Stimulated activated naive B cell treated with anti-CD40 and anti-IgM and Interleukin-4, amounts not matched to agents 10 μg/mL and 1 μg/mL and 100 μg/mL, for 72 hours (primary cell): ENCODE measurements around the gene SNRPN.
"Not testable (repeated sequence)": the region's sequence is repeated elsewhere in the genome, so short reads cannot be mapped to it uniquely, and the experiment has no call there.

ENCODE experiments used
- ATAC-seq, 2 donors: fragments of 150-1000 bp; cut with Tn5 transposase; replicated peaks; 2 replicates each; pipeline ENCODE4 v1.10.0; 2021; ENCODE audit warnings: moderate library complexity in 1 of 2
- DNase-seq: peaks from one replicate; pipeline ENCODE4 v3.0.0; 2021
- H3K27ac Mint-ChIP-seq: one replicate; pipeline ENCODE4 v1.8.0; 2022; ENCODE audit warnings: mild to moderate bottlenecking, mixed read lengths
- H3K27me3 Mint-ChIP-seq, 2 donors: one replicate each; pipeline ENCODE4 v1.8.0; 2022; ENCODE audit warnings: mixed read lengths in 2 of 2
- H3K36me3 Mint-ChIP-seq, 2 donors: one replicate each; pipeline ENCODE4 v1.8.0; 2022; ENCODE audit warnings: mixed read lengths in 2 of 2, mild to moderate bottlenecking in 1 of 2
- H3K4me1 Mint-ChIP-seq, 2 donors: one replicate each; pipeline ENCODE4 v1.8.0; 2022; ENCODE audit warnings: mixed read lengths in 2 of 2, mild to moderate bottlenecking in 1 of 2
- H3K4me3 Mint-ChIP-seq, 2 donors: one replicate each; pipeline ENCODE4 v1.8.0; 2022; ENCODE audit warnings: mild to moderate bottlenecking in 2 of 2, mixed read lengths in 2 of 2, moderate library complexity in 1 of 2
- H3K9me3 Mint-ChIP-seq, 2 donors: one replicate each; pipeline ENCODE4 v1.8.0; 2022; ENCODE audit warnings: mixed read lengths in 2 of 2, mild to moderate bottlenecking in 1 of 2

Gene SNRPN

DNA sequence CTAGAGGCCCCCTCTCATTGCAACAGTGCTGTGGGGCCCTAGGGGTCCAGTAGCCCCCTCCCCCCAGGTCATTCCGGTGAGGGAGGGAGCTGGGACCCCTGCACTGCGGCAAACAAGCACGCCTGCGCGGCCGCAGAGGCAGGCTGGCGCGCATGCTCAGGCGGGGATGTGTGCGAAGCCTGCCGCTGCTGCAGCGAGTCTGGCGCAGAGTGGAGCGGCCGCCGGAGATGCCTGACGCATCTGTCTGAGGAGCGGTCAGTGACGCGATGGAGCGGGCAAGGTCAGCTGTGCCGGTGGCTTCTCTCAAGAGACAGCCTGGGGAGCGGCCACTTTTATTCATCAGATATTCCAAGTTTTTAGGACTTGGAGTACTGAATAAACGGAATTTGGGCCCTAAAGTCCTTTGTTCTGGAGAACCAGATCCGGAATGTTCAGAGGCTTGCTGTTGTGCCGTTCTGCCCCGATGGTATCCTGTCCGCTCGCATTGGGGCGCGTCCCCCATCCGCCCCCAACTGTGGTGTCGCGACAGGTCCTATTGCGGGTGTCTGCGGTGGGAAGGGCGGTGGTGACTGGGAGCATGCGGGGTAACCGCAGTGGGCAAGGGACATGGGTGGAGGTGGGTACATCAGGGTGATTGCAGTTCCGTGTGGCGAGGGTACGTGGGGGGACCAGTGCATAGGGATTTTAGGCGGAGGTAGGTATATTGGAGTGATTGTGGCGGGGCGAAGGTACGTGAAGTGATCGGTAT lies at the start of gene SNRPN, which contains the start of gene SNURF:
TSS of gene SNRPN (plus strand) at position 205 of the 748 bp plus-strand sequence. CDS start 19,467 bp downstream, outside the sequence.
TSS of gene SNURF (plus strand) at position 205 of the 748 bp plus-strand sequence. CDS start at position 267, 62 bp downstream.
- no peaks in the 10 kb centered on the region for H3K27me3 Mint-ChIP-seq
- ATAC-seq (peak; percentile 67 to 74), DNase-seq (peak; percentile 46)
- H3K4me1 Mint-ChIP-seq = peaks cover 0 to 6% of the 10 kb centered on the region in 2 donors
- H3K9me3 Mint-ChIP-seq = peaks cover 2 to 5% of the 10 kb centered on the region in 2 donors
- peak within 1 kb of the TSS; percentile 98 for H3K27ac Mint-ChIP-seq
- H3K4me3 Mint-ChIP-seq = peak within 1 kb of the TSS; percentile 97 to 99
- H3K36me3 Mint-ChIP-seq = peaks cover 2 to 3% of the 10 kb centered on the region in 2 donors

DNA sequence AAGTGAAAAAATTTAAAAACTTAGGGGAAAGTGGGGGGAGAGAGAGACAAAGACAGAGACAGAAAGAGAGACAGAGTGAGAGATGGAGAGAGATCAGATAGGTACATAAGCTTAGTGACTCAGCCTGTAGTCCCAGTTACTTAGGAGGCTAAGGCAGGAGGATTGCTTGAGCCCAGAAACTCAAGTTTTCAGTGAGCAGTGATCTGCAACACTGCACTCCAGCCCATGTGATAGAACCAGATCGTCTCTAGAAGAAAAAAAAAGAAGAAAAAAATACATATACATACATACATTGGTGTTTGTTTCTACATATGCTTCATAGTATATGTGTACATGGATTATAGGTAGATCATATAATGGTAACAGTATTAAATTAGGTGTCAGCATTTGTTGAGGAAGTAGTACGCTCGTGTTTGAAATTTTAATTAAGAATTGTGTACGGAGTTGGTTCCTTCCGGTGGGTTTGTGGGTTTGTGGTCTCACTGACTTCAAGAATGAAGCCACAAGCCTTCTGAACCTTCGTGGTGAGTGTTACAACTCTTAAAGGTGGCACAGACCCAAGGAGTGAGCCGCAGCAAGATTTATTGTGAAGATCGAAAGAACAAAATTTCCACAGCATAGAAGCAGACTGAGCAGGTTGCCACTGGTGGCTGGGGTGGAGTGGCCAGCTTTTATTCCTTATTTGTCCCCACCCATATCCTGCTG lies 38.3 kb upstream of the SNRPN start:
- H3K4me3 Mint-ChIP-seq = peak overlapping the region in 1 of 2 donors; percentile 8
- H3K9me3 Mint-ChIP-seq = peaks cover 16 to 20% of the 10 kb centered on the region in 2 donors
- no peak for DNase-seq
- no peaks in the 10 kb centered on the region for H3K27me3 Mint-ChIP-seq
- H3K4me1 Mint-ChIP-seq = peaks cover 3 to 10% of the 10 kb centered on the region in 2 donors
- peak in 1 of 2 donors; percentile 23 for ATAC-seq
- peaks cover 0 to 2% of the 10 kb centered on the region in 2 donors for H3K36me3 Mint-ChIP-seq
- no peak overlapping the region for H3K27ac Mint-ChIP-seq

DNA sequence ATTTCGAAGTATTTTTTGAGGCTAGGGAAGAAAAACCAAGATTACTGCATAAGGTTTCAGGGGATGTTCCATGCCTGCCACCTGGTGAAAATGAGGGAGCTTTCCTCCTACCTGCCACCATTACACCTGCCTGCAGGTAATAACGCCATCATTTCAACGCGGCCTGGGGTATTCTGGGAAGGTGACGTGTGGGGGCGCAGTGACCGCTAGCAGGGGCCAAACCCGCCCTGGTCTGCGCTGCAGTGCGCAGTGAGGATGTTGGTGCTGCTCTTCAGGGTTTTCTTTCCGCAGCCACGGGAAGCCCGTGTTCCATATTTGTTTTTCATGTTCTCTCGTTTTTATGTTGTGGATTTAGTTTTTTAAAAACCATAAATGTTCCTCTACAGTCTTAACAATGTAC lies 37.4 kb upstream of the SNRPN start:
- ATAC-seq = no peak
- no peak overlapping the region for H3K4me3 Mint-ChIP-seq
- no peak for DNase-seq
- no peak overlapping the region for H3K27ac Mint-ChIP-seq
- no peaks in the 10 kb centered on the region for H3K27me3 Mint-ChIP-seq
- peaks cover 3 to 10% of the 10 kb centered on the region in 2 donors for H3K4me1 Mint-ChIP-seq
- peaks cover 0 to 2% of the 10 kb centered on the region in 2 donors for H3K36me3 Mint-ChIP-seq
- peaks cover 16 to 20% of the 10 kb centered on the region in 2 donors for H3K9me3 Mint-ChIP-seq

DNA sequence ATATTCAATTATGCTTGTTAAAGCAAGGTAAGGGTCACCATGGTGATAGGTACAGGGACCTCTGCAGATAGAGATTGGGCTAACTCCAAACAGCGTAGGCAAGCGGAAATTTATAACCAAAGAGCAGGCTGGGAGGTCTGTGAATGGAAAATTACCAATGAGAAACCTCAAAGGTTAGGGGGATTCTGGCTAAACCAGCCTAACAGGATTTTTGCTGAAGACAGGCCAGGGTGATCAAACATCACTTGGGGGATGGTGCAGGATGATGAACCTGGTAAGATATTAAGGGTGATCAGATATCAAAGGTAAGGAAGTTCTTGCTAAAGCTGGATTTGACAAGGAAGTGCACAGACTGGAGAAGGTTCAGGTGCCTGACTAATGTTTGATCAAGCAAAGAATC lies 35.3 kb upstream of the SNRPN start:
- no peaks in the 10 kb centered on the region for H3K27me3 Mint-ChIP-seq
- no peak overlapping the region for H3K27ac Mint-ChIP-seq
- DNase-seq = no peak
- ATAC-seq = no peak
- H3K4me3 Mint-ChIP-seq = no peak overlapping the region
- H3K36me3 Mint-ChIP-seq = peaks cover 0 to 2% of the 10 kb centered on the region in 2 donors
- H3K4me1 Mint-ChIP-seq = peaks cover 3 to 10% of the 10 kb centered on the region in 2 donors
- peaks cover 14 to 20% of the 10 kb centered on the region in 2 donors for H3K9me3 Mint-ChIP-seq

DNA sequence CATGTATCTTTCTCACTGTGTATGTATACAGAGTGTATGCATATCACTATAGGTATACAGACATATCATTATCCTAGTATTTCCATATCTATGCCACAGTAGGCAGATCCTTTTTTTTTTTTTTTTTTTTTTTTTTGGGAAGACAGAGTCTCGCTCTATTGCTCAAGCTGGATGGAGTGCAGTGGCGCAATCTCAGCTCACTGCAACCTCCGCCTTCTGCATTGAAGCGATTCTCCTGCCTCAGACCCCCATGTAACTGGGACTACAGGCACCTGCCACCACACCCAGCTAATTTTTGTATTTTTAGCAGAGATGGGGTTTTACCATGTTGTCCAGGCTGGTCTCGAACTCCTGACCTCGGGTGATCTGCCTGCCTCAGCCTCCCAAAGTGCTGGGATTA lies 32.0 kb upstream of the SNRPN start:
- not testable (repeated sequence) for H3K36me3 Mint-ChIP-seq, H3K4me3 Mint-ChIP-seq, H3K27ac Mint-ChIP-seq, H3K27me3 Mint-ChIP-seq, H3K4me1 Mint-ChIP-seq, DNase-seq, H3K9me3 Mint-ChIP-seq, ATAC-seq

DNA sequence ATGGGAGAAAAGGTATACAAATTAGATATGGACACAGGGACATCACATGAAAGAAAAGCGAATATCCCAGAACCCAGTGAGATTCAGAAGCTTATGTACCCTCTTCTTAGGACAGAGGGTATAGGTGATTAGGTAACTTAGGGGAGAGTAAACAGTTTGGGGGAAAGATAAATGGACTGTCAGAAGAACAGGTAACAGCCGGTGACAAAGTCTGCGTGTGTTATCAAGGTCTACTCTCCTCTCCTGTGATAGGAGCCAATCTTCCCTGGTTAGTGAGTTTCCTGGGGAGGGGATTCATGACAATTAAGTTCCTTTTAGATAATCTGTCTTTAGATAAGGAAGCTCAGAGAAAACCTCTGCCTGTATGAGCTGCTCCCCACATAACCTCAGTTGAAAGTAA lies 30.6 kb upstream of the SNRPN start:
- ATAC-seq (no peak), DNase-seq (no peak)
- no peak overlapping the region for H3K4me3 Mint-ChIP-seq
- H3K27ac Mint-ChIP-seq = no peak overlapping the region
- no peaks in the 10 kb centered on the region for H3K36me3 Mint-ChIP-seq
- no peaks in the 10 kb centered on the region for H3K27me3 Mint-ChIP-seq
- H3K4me1 Mint-ChIP-seq = no peaks in the 10 kb centered on the region
- H3K9me3 Mint-ChIP-seq = peaks cover 9 to 11% of the 10 kb centered on the region in 2 donors

DNA sequence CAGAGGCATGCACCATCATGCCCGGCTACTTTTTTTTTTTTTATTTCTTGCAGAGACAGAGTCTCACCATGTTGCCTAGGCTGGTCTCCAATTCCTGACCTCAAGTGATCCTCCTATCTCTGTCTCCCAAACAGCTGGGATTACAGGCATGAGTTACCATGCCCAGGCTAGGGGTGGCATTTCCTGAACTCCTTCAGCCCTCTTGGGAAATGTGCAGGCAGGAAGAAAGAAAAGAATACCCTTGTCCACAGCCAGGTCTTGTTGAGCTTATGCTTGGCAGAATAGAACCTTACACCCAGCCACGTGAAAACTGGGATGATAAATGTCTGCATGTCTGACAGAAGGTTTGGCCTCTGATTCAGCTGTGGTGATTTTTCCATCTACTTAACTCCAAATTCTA lies 30.2 kb upstream of the SNRPN start:
- Mint-ChIP-seq H3K27me3 (no peaks in the 10 kb centered on the region), H3K4me1 (no peaks in the 10 kb centered on the region), H3K27ac (no peak overlapping the region), H3K9me3 (peaks cover 8 to 11% of the 10 kb centered on the region in 2 donors), H3K4me3 (no peak overlapping the region), H3K36me3 (no peaks in the 10 kb centered on the region)
- DNase-seq (no peak), ATAC-seq (no peak)

DNA sequence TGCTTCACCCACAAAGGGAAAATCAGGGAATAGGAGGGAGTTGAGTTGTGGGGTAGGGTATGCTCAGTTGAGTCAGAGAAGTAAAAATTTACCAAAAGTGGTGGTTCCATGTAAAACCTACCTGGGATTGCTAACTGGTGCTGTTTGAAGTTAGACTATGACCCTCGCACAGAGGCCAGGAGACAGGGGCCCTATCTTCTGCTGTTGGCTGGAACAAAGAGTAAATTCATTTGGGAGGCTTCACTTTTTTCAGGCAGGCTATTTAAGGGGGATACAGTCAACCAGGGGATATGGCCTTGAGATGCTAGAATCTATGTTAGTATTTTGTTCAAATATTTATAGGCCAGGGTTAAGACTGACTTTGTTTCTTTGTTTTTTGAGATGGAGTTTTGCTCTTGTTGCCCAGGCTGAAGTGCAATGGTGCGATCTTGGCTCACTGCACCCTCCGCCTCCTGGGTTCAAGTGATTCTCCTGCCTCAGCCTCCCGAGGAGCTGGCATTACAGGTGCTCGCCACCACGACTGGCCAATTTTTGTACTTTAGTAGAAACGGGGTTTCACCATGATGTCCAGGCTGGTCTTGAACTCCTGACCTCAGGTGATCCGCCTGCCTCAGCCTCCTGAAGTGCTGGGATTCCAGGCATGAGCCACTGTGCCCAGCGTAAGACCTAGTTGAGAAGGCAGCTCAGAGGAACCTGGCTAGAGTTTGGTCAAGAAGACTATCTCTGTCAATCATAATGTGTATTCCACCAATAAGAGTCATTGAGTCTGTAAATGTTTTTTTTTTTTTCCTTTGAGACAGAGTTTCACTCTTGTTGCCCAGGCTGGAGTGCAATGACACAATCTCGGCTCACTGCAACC lies 22.7 kb upstream of the SNRPN start:
- not testable (repeated sequence) for ATAC-seq, DNase-seq, H3K27ac Mint-ChIP-seq

DNA sequence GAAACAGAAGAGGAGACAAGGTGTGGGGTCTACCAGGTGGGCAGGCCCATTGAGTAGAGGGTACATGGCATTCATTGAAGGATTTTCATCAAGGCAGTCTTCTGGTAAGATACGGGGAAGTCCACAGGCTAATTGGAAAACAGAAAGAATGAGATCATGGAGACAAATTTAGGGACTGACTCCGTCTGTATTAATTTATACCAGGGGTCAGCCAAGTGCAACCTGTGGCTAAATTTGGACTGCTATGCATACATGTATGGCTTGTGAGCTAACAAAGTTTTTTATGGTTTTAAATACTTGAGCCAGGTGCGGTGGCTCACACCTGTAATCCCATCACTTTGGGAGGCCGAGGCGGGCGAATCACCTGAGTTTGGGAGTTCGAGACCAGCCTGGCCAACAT lies 21.1 kb upstream of the SNRPN start:
- ATAC-seq = no peak
- no peak overlapping the region for H3K4me3 Mint-ChIP-seq
- H3K27me3 Mint-ChIP-seq = no peaks in the 10 kb centered on the region
- no peaks in the 10 kb centered on the region for H3K4me1 Mint-ChIP-seq
- H3K9me3 Mint-ChIP-seq = peaks cover 5 to 12% of the 10 kb centered on the region in 2 donors
- DNase-seq = no peak
- H3K27ac Mint-ChIP-seq = no peak overlapping the region
- H3K36me3 Mint-ChIP-seq = no peaks in the 10 kb centered on the region

More for the DNA sequence above, 22.7 kb upstream of the SNRPN start:
- not testable (repeated sequence) for H3K27me3 Mint-ChIP-seq, H3K4me3 Mint-ChIP-seq, H3K4me1 Mint-ChIP-seq, H3K36me3 Mint-ChIP-seq
- H3K9me3 Mint-ChIP-seq = peaks cover 9 to 18% of the 10 kb centered on the region in 2 donors

DNA sequence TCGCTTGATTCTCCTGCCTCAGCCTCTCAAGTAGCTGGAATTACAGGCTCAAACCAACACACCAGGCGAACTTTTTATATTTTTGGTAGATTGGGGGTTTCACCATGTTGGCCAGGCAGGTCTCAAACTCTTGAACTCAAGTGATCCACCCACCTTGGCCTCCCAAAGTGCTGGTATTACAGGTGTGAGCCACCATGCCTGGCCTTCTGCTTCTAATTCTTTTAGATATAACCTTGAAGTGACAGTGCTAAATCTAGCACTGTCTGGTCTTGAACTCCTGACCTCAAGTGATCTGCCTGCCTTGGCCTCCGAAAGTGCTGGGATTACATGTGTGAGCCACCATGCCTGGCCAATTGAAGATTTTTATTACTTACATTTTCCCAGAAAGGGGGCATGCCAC lies 16.6 kb upstream of the SNRPN start:
- H3K27me3 Mint-ChIP-seq, ATAC-seq, H3K4me1 Mint-ChIP-seq, H3K4me3 Mint-ChIP-seq, H3K36me3 Mint-ChIP-seq, DNase-seq, H3K27ac Mint-ChIP-seq: not testable (repeated sequence)
- peaks cover 5 to 10% of the 10 kb centered on the region in 2 donors for H3K9me3 Mint-ChIP-seq

DNA sequence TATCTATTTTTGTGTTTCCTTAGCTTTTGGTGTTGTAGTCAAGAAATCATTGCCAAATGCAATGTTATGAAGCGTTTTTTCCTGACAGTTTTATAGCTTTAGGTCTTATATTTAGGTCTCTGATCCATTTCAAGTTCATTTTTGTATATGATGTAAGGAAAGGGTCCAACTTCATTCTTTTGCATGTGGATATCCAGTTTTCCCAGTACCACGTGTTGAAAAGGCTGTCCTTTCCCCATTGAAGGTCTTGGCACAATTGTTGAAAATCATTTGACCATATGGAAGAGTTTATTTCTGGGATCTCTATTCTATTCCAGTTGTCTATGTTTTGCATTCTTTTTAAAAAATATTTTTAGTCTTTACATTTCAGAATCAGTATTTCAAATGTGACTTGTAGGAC lies 14.6 kb upstream of the SNRPN start:
- ATAC-seq (no peak), DNase-seq (no peak)
- Mint-ChIP-seq H3K4me1 (no peaks in the 10 kb centered on the region), H3K27me3 (no peaks in the 10 kb centered on the region), H3K4me3 (no peak overlapping the region), H3K36me3 (no peaks in the 10 kb centered on the region), H3K27ac (no peak overlapping the region), H3K9me3 (peaks cover 0 to 6% of the 10 kb centered on the region in 2 donors)

DNA sequence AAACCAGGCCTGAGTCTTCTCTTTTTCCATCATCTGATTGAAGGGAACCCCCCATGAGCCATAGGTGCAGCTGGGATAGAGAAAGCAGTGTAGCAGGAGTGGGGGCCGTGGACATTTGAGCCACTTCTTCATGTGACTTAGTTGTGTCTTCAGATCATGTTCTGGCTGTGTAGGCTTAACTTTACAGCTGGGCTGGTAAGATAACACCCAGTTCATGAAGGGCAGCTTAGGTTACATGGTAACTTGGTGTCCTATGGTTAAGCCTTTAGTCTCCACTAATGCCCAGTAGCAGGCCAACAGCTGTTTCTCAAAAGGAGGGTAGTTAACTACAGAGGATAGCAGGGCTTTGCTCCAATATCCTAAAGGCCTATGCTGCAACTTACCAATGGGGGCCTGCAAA lies 11.4 kb upstream of the SNRPN start:
- DNase-seq (no peak), ATAC-seq (no peak)
- Mint-ChIP-seq H3K4me1 (no peaks in the 10 kb centered on the region), H3K9me3 (peaks cover 0 to 1% of the 10 kb centered on the region in 2 donors), H3K27me3 (no peaks in the 10 kb centered on the region), H3K36me3 (no peaks in the 10 kb centered on the region), H3K27ac (no peak overlapping the region), H3K4me3 (no peak overlapping the region)

DNA sequence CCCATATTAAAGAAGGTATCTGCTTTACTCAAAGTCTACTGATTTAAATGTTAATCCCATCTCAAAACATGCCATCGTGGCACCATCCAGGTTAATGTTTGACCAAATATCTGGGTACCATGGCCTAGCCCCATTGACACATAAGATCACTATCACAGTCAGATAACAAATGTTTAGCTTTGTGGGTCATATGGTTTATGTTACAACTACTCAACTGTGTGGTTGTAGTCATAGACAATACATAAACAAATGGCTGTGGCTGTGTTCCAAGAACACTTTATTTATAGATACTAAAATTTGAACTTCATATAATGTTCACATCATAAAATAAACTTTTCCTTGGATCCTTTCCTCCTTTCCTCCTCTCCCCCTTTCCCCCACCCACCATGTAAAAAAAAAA lies 9.8 kb upstream of the SNRPN start:
- Mint-ChIP-seq H3K9me3 (no peaks in the 10 kb centered on the region), H3K4me1 (no peaks in the 10 kb centered on the region), H3K4me3 (no peak overlapping the region), H3K27ac (no peak overlapping the region), H3K36me3 (no peaks in the 10 kb centered on the region), H3K27me3 (no peaks in the 10 kb centered on the region)
- ATAC-seq (no peak), DNase-seq (no peak)

DNA sequence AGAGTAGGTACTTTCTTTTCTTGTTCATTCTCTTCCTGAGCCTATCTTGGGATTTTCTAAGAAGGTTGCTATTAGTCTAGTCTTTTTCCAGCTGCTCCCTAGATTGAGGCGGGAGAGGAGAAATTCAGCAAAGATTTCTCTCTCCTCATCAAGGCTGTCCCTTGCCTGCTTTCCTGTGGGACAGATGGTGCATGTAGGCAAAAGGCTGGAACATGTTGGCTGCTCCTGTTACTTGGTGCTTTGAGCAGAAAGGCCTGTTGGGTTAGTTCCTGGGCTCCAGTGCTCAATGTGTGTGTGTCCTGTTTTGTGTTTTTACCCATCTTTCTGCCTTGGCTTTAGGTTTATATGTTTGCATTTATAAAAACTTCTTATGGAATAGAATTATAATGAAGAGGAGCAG lies 9.1 kb upstream of the SNRPN start:
- ATAC-seq (no peak), DNase-seq (no peak)
- Mint-ChIP-seq H3K9me3 (no peaks in the 10 kb centered on the region), H3K27ac (no peak overlapping the region), H3K27me3 (no peaks in the 10 kb centered on the region), H3K36me3 (no peaks in the 10 kb centered on the region), H3K4me3 (no peak overlapping the region), H3K4me1 (no peaks in the 10 kb centered on the region)
